Left ventricle myocardium inferior (tissue), 1 donor: Measurements from ENCODE around the gene MACF1. TPM values are rescaled to one million over a fixed set of nuclear protein-coding genes. Genes with fewer than 3 reads are reported as not detected.

Source experiments
- DNase-seq: peaks from one replicate; pipeline ENCODE4 v3.0.0-alpha.2; 2020
- H3K27ac ChIP-seq: fragments of 200-600 bp; replicated peaks from 2 replicates; pipeline ENCODE4 v1.8.0; 2021
- H3K27me3 ChIP-seq: fragments of 200-600 bp; 2 replicates; pipeline ENCODE4 v1.8.0; 2021; ENCODE audit warnings: low read depth
- H3K36me3 ChIP-seq: fragments of 200-600 bp; 2 replicates; pipeline ENCODE4 v1.8.0; 2021
- H3K4me1 ChIP-seq: fragments of 200-600 bp; 2 replicates; pipeline ENCODE4 v1.8.0; 2021
- H3K4me3 ChIP-seq: fragments of 200-600 bp; 2 replicates; pipeline ENCODE4 v1.8.0; 2021; ENCODE audit warnings: mild to moderate bottlenecking, moderate library complexity
- H3K9me3 ChIP-seq: fragments of 200-600 bp; replicated peaks from 2 replicates; pipeline ENCODE4 v1.8.0; 2021
- intact Hi-C: fragments of 100-400 bp; cut with micrococcal nuclease; formaldehyde crosslinking; loops from one replicate; pipeline ENCODE4 v1.11.0; 2022
- total RNA-seq: library from RNA; stranded (reverse); fragmentation: NEBNext Ultra II Directional; extraction: Animal tissue kit (Norgen Biotek cat#: 25700); gene quantifications from one replicate; pipeline ENCODE4 v1.2.1, GENCODE V29; 2021
- TF ChIP-seq, protein P1 (sequence below): fragments of 200-600 bp; IDR thresholded peaks from 2 replicates; pipeline ENCODE4 v1.8.0; 2021; ENCODE audit warnings: antibody characterized with exemption, mild to moderate bottlenecking, borderline replicate concordance
- donor health status: DM: no; HTN: yes; CAD: no; lungs with severe emphysema.

Gene MACF1
- total RNA-seq, 1 donor from 2014 or later: 181 TPM

DNA sequence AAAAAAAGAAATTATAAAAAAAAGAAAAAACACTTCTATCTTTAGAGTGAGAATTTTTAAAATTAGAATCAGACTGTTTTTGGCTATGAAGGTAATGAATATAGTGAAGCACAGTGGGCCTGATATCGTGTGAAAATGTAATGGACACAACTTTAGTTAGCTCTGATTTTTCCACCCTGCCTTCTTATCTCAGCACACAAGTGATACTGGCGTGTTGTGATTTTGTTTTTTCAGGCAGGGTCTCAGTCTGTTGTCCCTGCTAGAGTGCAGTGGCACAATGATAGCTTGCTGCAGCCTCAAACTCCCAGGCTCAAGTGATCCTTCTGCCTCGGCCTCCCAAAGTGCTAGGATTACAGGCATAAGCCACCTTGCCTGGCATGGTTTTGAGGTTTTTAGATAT is 22.3 kb downstream of the MACF1 start:
- Histone ChIP-seq H3K4me3 (no peak overlapping the region), H3K27me3 (no peaks in the 10 kb centered on the region), H3K27ac (no peak overlapping the region), H3K9me3 (no peaks in the 10 kb centered on the region), H3K4me1 (peaks cover 94% of the 10 kb centered on the region), H3K36me3 (peaks cover 8% of the 10 kb centered on the region)
- TF ChIP-seq, protein P1, sequence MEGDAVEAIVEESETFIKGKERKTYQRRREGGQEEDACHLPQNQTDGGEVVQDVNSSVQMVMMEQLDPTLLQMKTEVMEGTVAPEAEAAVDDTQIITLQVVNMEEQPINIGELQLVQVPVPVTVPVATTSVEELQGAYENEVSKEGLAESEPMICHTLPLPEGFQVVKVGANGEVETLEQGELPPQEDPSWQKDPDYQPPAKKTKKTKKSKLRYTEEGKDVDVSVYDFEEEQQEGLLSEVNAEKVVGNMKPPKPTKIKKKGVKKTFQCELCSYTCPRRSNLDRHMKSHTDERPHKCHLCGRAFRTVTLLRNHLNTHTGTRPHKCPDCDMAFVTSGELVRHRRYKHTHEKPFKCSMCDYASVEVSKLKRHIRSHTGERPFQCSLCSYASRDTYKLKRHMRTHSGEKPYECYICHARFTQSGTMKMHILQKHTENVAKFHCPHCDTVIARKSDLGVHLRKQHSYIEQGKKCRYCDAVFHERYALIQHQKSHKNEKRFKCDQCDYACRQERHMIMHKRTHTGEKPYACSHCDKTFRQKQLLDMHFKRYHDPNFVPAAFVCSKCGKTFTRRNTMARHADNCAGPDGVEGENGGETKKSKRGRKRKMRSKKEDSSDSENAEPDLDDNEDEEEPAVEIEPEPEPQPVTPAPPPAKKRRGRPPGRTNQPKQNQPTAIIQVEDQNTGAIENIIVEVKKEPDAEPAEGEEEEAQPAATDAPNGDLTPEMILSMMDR: no peak
- no peak for DNase-seq
- intact Hi-C loops: no loop called here

DNA sequence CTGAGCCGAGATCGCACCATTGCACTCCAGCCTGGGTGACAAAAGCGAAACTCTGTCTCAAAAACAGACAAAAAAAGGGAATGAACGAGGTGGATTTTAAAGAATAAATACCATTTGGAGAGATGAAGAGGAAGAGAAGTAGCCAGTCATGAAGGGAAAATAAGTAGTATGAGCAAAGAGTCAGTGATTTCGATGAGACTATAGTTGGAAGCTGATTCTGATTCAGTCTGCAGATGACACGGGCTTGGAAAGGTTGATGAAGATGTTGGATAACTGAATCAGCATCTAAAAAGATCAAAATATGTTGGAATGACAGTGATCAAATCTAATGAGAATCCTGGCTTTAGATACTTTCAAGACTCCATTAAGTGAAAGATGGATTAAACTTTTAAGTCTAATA is 23.8 kb downstream of the MACF1 start:
- intact Hi-C loops: no loop called here
- TF ChIP-seq, protein P1: no peak
- Histone ChIP-seq H3K4me1 (peaks cover 81% of the 10 kb centered on the region), H3K36me3 (peaks cover 8% of the 10 kb centered on the region), H3K27me3 (no peaks in the 10 kb centered on the region), H3K27ac (no peak overlapping the region), H3K4me3 (no peak overlapping the region), H3K9me3 (no peaks in the 10 kb centered on the region)
- DNase-seq: no peak

DNA sequence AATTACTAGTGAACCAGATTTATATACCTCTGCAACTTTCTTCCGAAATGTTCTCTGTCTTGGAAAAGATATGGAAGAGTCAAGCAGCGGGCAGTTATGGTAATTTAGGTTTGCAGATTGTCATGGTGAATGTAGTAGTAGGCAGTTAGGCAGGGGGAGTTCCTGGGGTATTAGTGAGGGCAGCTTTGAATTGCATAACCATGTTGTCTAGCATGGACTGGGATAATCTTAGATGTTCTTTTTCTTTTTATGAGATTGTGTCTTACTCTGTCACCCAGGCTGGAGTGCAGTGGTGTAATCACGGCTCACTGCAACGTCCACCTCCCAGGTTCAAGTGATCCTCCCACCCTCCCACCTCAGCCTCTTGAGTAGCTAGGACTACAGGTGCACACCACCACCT is 25.0 kb downstream of the MACF1 start:
- Histone ChIP-seq H3K27ac (no peak overlapping the region), H3K36me3 (peaks cover 8% of the 10 kb centered on the region), H3K9me3 (no peaks in the 10 kb centered on the region), H3K4me1 (peaks cover 71% of the 10 kb centered on the region), H3K27me3 (no peaks in the 10 kb centered on the region), H3K4me3 (no peak overlapping the region)
- TF ChIP-seq, protein P1: no peak
- intact Hi-C loops: no loop called here
- DNase-seq: no peak

DNA sequence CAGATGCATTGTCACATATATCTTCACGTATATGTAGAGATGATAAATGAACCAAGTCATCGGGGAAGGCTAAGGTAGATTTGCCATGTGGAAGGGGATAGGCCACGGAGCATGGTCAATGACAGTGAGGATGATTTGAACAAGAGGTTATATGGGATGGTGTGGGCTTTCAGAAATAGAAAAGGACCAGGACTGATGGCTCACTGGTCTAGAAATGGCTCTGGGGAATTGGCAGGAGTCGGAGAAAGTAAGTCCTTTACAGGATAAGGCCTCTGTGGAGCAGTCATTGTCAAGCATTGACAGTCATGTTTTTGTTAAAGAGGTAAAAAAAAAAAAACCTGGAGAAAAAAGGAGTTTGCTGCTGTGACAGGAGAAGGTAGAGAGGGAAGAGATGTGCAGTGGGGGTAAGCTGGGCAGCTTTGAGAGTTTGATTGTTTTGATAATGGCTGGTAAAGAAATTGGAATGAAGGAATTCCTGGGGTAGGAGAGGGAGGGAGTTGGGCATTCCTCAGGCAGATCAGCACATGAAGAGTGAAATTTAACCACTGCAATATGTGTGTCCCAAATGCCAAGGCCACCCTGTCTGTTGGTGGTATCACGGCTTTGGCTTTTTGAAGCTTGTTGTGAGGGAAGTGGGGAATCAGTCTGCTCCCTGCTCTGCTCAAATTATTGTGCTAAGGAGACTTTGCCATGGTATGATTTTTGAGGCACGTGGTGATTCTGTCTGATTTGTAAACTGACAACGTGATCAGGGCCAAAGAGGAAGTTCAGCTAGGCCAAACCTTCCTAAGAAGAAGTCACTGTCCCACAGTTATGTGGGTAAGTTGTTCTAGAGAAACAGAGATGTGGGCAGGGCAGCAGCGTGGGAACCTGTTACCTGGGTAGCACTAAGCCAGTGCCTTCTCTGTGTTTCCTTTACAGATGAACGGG is 26.0 kb downstream of the MACF1 start:
- Histone ChIP-seq H3K9me3 (no peaks in the 10 kb centered on the region), H3K4me3 (no peak overlapping the region), H3K27me3 (no peaks in the 10 kb centered on the region), H3K27ac (peak overlapping the region; percentile 53), H3K36me3 (peaks cover 8% of the 10 kb centered on the region), H3K4me1 (peaks cover 66% of the 10 kb centered on the region)
- intact Hi-C loops: no loop called here
- TF ChIP-seq, protein P1: no peak
- DNase-seq: no peak

DNA sequence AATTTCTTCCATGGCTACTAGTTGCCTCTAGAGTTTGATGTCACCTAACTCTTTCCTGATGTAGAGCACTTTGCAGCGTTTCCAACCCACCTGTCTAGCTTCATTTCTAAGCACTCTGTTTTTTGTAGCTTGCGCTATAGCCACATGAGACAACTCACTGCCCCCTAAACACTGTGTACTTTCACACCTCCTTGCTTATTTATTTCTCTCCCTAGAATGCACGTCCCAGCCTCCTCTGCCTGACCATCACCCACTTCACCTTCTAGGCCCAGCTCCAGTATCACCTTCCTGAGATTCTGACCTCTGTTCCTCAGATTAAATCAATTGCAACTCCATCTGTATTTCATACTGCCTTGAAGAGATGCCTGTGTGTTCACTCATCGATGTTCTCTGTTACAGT is 32.5 kb downstream of the MACF1 start:
- Histone ChIP-seq H3K27me3 (no peaks in the 10 kb centered on the region), H3K9me3 (no peaks in the 10 kb centered on the region), H3K4me1 (peaks cover 44% of the 10 kb centered on the region), H3K36me3 (no peaks in the 10 kb centered on the region), H3K4me3 (no peak overlapping the region), H3K27ac (peak overlapping the region; percentile 50)
- TF ChIP-seq, protein P1: no peak
- DNase-seq: no peak
- intact Hi-C loops: no loop called here
